Activated naive CD4-positive, alpha-beta T cell treated with anti-CD3 and anti-CD28 coated beads, Interleukin-2, amount 10 ng/mL, durations not matched to agents 7 days and 5 days (primary cell): Measurements from ENCODE around the gene CUTC.

Source experiments
- CTCF ChIA-PET: fragments of 350-600 bp; sonication (Branson Sonifier 250); formaldehyde crosslinking; loops from one replicate; lab custom pipeline; 2021; ENCODE audit warnings: antibody characterized with exemption; lab: Charles Lee
- DNase-seq: peaks from one replicate; pipeline ENCODE4 v3.0.0-alpha.2; 2020
- H3K27ac Mint-ChIP-seq: one replicate; pipeline ENCODE4 v1.8.0; 2021; ENCODE audit warnings: mild to moderate bottlenecking, moderate library complexity, mixed read lengths
- H3K27me3 Mint-ChIP-seq: one replicate; pipeline ENCODE4 v1.8.0; 2021; ENCODE audit warnings: mild to moderate bottlenecking, mixed read lengths
- H3K36me3 Mint-ChIP-seq: one replicate; pipeline ENCODE4 v1.8.0; 2021; ENCODE audit warnings: mixed read lengths
- H3K4me1 Mint-ChIP-seq: one replicate; pipeline ENCODE4 v1.8.0; 2021; ENCODE audit warnings: mixed read lengths
- H3K4me3 Mint-ChIP-seq: one replicate; pipeline ENCODE4 v1.8.0; 2021; ENCODE audit warnings: mild to moderate bottlenecking, moderate library complexity, mixed read lengths
- H3K9me3 Mint-ChIP-seq: one replicate; pipeline ENCODE4 v1.8.0; 2021; ENCODE audit warnings: mixed read lengths

The CUTC gene

GRCh38 chr10:99804471-99804870 is 72.4 kb downstream of the CUTC start:
- Mint-ChIP-seq H3K36me3 (no peaks in the 10 kb centered on the region), H3K9me3 (no peaks in the 10 kb centered on the region), H3K27ac (no peak overlapping the region), H3K4me3 (no peak overlapping the region), H3K4me1 (no peaks in the 10 kb centered on the region), H3K27me3 (no peaks in the 10 kb centered on the region)
- CTCF ChIA-PET = no interaction called here
- DNase-seq = no peak

- no peaks in the 10 kb centered on the region for H3K9me3 Mint-ChIP-seq
- CTCF ChIA-PET = no interaction called here
- no peaks in the 10 kb centered on the region for H3K36me3 Mint-ChIP-seq
- no peak overlapping the region for H3K4me3 Mint-ChIP-seq
- H3K4me1 Mint-ChIP-seq = no peaks in the 10 kb centered on the region
- no peak overlapping the region for H3K27ac Mint-ChIP-seq
- H3K27me3 Mint-ChIP-seq = no peaks in the 10 kb centered on the region
- no peak for DNase-seq
Measured at GRCh38 chr10:99805190-99805589, 73.2 kb downstream of the CUTC start.
